Measurements from ENCODE around the gene NINL. TPM values are rescaled to one million over a fixed set of nuclear protein-coding genes. Genes with fewer than 3 reads are reported as not detected.

NINL gene
- total RNA-seq, 1 donor: 8.2 TPM

DNA sequence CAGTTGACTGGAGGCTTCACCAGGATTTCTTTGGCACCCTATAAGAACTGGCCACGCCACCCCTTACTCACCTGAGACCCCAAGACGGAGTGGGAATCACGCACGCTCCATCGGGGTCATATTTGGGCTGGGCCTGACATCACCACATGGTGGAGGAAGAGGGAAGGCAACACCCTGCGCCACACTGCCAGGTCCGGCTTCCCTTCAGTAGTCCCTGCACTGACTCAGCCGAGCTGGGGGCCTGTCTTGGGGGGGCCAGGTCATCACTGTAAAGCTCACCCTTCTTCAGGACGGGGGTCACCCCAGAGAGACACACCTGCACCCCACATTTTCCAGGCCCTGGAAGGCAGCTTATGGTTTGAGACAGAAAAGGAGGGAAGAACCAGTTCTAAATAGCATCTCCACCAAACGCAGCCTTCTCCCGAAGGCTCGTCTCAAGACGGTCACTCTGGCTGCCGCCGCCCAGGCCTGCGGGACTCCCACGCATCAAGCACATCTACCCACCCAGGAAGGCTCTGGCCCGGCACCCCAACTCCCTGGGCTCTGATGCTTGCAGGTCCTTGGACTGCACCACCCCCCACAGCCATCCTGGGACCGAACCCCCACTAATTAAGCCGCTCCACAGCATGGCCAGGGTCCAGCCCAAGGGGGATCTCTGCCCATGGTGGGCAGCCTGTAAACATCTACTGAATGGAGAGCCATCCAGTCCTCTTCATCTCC is 126.1 kb downstream of the NINL start:
- no peak for DNase-seq (ENCODE audit: low read depth)
- no peak overlapping the region for H3K4me3 ChIP-seq (ENCODE audit: low read depth, low read length)
- TF ChIP-seq, protein P1, sequence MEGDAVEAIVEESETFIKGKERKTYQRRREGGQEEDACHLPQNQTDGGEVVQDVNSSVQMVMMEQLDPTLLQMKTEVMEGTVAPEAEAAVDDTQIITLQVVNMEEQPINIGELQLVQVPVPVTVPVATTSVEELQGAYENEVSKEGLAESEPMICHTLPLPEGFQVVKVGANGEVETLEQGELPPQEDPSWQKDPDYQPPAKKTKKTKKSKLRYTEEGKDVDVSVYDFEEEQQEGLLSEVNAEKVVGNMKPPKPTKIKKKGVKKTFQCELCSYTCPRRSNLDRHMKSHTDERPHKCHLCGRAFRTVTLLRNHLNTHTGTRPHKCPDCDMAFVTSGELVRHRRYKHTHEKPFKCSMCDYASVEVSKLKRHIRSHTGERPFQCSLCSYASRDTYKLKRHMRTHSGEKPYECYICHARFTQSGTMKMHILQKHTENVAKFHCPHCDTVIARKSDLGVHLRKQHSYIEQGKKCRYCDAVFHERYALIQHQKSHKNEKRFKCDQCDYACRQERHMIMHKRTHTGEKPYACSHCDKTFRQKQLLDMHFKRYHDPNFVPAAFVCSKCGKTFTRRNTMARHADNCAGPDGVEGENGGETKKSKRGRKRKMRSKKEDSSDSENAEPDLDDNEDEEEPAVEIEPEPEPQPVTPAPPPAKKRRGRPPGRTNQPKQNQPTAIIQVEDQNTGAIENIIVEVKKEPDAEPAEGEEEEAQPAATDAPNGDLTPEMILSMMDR (IDR thresholded peaks at IDR 0.05; ENCODE audit: insufficient read depth, low read depth, low read length): no peak

DNA sequence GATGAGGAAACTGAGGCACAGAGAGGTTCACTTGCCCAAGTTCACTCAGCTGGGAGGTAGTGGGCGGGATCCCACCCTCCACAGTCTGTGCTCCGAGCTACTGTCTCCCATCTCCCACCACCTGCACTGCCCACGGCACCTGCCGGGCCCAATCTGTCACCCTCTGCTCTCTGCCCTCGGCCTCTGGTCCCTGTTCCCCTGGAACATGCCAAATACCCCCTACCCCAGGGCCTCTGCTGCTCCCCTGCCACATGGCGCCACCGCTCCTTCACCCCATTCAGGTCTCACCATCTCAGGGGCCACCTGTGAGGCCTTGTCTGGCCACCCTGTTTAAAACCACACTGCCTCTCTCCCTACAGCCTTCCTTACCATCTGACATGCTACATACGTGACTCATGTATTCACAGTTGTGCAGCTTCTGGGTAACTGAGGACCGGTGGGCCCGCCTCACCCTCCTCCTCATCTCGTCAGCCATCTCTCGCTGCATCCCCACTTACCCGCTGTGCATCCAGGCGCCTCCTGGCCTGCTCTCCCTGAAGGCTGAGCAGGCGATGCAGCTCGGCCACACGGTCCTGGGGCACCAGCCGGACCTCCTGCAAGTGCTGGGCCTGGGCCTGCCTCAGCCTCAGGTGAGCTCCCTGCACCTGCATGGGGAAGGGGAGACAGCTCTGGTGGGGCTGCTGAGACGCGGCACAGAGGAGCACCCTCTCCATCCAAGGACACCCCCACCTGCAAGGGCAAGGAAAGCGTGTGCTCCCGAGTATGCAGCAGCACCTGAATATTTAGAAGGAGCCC is 127.2 kb downstream of the NINL start:
- no peak for DNase-seq (ENCODE audit: low read depth)
- TF ChIP-seq, protein P1 (IDR thresholded peaks at IDR 0.05; ENCODE audit: insufficient read depth, low read depth, low read length): no peak
- no peak overlapping the region for H3K4me3 ChIP-seq (ENCODE audit: low read depth, low read length)

DNA sequence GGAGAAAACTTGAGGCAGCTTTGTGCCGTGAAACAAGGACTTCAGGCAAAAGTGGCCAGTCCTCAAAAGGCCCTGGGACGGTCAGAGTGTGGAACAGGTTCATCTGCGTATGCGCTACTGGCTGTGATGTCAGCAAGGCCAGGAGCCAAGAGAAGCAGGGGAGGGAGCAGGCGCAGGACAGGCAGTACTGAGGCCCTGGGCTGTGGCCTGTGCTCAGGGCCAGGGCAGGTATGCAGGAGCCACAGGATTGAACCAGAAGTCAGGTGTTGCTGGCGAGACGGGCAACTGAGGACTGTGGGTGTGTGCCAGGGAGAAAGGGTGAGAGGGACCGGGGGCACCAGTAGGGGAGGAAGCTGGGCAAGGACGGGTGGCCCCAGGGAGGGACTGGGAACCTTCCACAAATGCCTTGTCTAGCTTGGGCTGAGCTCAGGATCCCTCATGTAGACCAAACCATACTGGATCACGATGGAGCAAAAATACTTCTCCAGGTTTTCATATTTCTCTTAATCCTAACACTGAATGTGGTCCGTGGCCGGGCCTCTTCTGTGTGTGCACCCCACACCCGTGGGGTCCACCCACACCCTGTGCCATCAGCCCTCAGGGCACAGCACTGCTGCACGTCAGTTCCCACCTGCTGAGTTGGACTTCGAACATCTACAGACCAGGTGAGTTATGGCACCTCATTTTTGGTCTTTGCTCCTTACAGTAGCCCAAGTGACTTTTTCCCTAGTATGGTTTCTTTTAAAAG is 131.0 kb downstream of the NINL start:
- TF ChIP-seq, protein P1 (IDR thresholded peaks at IDR 0.05; ENCODE audit: insufficient read depth, low read depth, low read length): no peak
- H3K4me3 ChIP-seq (ENCODE audit: low read depth, low read length): no peak overlapping the region
- DNase-seq (ENCODE audit: low read depth): no peak

GRCh38 chr20:25453035-25453810 is 132.1 kb downstream of the NINL start:
- peak; percentile 75 for DNase-seq (ENCODE audit: low read depth)
- TF ChIP-seq, protein P1 (IDR thresholded peaks at IDR 0.05; ENCODE audit: insufficient read depth, low read depth, low read length): no peak
- H3K4me3 ChIP-seq (ENCODE audit: low read depth, low read length): no peak overlapping the region

DNA sequence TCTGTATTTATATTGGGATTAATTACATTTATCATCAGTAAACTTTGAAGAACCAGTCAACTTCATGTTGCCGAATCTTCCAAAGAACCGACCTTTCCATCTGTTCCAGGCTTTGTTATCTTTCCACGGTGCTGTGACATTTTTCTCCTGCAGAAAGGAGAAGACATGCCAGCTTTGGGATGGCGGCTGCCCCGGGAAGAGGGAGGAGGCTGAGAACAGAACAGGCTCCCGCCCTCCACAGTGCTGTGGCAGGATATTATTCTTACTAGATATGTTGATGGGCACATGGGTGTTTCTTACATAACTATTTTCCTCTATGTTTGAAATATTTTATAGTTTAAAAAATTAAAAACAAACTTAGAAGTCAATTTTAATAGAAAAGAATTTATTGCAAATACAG is 133.0 kb downstream of the NINL start:
- TF ChIP-seq, protein P1 (IDR thresholded peaks at IDR 0.05; ENCODE audit: insufficient read depth, low read depth, low read length): no peak
- H3K4me3 ChIP-seq (ENCODE audit: low read depth, low read length): no peak overlapping the region
- no peak for DNase-seq (ENCODE audit: low read depth)

DNA sequence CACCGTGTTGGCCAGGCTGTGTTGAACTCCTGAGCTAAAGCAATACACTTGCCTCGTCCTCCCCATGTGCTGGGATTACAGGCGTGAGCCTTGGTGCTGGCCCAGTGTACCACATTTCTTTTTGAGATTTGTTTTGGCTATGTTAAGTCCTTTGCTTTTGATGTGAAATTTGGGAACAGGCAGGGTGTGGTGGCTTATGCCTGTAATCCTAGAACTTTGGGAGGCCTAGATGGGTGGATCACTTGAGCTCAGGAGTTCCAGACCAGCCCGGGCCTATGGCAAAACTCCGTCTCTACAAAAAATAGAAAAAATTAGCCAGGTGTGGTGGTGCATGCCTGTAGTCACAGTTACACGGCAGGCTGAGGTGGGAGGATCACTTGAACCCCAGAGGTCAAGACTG is 137.7 kb downstream of the NINL start:
- TF ChIP-seq, protein P1 (IDR thresholded peaks at IDR 0.05; ENCODE audit: insufficient read depth, low read depth, low read length): no peak
- DNase-seq (ENCODE audit: low read depth): no peak
- no peak overlapping the region for H3K4me3 ChIP-seq (ENCODE audit: low read depth, low read length)

Measured in fibroblast of villous mesenchyme (primary cell).